GM19463 (cell line): ENCODE results near the gene WHRN.

Source experiments
- ATAC-seq: cut with Tn5 transposase; IDR thresholded peaks from one replicate; pipeline ENCODE4 v1.9.1; 2021; ENCODE audit warnings: mild to moderate bottlenecking, moderate library complexity; ENCODE audit not compliant: unreplicated experiment

The WHRN gene

DNA sequence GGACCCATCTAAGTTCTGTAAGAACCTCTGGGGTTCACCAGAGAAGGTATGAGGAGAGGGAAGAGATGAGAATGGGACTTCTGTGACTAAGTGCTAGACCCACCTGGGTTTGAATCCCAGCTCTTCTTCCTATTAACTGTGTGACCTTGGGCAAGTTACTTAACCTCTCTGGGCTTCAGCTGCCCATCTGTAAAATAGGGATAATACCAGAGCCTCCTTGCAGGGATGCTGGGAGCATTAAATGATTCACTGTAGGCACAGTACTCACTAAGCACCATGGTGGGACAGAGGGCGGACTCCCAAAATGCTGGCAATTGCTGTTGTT lies 53.6 kb downstream of the WHRN start:
- no peak for ATAC-seq

DNA sequence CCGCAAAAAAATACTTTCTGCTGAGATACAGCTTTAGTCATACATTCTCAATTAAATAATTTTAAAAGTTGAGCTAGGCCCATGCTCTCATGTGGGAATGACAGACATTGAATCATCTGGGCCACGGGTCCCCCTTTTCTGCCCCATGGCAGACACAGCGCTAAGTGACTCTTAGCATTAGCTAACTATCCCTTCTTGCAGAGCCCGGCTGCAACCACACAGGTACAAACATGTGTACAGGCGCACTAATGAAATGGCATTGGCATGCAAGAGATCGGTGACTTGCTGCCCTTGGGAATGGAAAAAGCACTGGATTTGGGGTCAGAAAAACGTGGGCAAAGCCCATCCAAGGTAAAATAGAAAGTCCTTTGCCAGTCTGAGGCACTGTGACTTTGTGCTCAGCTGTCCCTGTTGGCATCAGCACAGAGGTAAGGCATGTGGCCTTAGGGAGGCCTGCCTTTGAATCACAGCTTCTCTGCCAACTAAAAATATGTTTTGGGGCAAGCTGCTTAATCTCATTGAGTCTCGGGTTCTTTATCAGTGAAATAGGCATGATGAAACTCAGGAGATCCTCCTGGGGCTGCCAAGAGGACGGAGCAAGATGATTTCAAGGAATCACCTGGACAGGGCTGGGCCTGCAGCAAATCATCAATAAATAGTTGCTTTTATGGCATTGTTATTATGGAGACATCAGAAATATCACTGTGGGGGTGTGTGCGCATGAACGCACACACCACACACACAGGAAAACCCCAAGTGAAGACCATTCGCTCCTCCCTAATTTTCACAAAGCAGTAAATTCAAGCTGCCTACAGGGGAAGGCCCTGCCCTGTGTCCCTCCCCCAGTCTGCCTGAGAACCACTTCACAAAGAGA lies 54.2 kb downstream of the WHRN start:
- ATAC-seq = no peak

DNA sequence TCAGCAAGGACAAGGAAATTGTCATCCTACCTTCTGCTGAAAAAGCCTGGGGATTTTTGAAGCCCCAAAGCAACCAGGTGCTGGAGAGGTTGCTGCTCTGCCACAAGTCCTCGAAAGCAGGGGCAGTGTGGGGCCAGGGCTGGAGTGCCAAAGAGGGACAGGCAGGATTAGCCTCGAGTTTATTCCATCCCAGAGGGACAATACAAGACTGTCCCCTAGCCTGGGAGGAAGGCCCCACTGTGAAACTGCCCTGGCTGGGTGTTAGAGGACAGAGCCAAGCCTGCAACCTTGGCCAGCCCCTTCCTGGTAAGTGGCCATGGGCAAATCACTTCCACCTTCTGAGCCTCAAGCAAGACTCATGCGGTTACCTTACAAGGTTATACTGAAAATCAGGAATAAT lies 55.1 kb downstream of the WHRN start:
- ATAC-seq = no peak

DNA sequence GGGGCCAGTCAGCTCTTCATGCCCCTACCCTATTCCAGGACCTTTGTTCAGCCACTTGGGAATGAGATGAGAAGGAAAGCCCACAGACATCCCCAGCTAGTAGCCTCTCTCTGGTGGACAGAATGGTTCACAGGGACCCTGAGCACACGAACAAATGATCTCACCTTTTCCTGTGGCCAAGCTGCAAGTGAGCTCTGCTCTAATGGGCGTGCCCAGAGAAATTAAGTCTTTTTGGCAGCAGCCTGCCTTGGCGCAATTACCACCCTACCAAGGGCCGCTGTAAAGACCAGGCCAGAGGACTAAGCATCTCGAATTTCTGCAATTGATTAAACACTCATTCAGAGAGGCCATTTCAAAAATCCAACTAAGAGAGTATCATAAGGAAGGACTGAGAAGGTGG lies 56.0 kb downstream of the WHRN start:
- no peak for ATAC-seq

DNA sequence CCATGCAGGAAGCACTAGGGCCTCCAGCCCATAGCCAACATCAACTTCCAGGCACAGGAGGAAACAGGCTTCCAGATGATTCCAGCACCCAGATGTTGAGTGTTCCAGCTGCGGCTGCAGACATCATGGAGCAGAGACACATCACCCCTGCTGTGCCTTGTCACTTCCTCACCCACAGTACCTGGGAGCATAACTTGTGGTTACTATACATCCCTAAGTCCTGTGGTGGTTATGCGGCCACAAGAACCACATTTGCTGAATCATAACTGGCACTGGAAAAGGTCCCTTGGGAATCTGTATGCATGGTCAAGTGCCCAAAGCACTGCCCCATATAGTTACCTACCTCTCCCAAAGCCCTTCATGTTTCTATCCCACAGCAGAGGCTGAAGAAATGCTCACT lies 56.6 kb downstream of the WHRN start:
- ATAC-seq = no peak

DNA sequence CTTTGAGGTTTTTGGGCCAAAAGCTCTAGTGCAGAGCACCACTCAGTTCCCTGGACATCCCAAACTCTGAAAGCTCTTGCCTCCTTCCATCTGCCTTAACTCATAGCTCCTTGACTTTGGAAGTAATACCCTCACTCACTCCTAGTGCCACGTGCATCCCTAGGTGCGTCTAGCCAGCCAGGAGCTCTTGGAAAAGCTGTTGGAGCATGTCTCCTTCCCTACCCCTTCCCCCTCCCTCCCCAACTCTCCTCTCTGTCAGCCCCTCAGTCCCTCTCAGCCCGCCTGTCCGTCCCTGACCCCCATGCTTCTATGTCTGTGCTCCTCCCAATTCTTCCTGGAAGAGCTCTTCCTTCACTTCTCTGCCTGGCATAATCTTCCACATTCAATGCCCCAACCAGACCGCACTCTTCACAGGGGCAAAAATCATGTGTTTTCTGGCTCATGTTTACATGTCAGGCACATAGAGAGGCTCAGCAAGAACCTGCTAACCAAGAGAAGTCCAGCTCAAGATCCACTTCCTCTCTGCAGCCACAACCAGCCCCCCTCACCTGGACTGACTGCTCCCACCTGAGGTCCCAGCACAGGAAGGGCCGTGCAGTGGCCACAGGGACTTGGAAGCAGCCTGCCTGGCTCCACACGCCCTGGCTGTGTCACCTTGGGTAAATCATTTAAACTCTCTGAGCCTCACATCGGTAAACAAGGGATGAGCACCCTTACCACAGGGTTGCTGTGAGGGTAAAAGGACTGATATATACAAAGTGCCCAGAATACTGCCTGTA lies 58.4 kb downstream of the WHRN start:
- no peak for ATAC-seq

DNA sequence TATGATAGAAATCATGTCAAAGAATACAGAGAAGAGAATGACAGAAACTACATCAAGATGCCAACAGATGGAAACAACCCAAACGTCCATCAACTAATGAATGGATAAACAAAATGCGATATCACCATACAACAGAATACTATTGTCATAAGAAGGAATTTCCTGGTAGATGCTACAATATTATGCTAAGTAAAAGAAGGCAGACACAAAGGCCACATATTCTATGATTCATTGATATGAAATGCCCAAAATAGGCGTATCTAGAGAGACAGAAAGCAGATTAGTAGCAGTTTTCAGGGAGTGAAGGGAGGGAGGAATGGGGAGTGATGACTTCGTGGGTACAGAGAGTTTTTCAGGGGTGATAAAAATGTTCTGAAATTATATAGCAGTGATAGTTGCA lies 59.2 kb downstream of the WHRN start:
- ATAC-seq = no peak

DNA sequence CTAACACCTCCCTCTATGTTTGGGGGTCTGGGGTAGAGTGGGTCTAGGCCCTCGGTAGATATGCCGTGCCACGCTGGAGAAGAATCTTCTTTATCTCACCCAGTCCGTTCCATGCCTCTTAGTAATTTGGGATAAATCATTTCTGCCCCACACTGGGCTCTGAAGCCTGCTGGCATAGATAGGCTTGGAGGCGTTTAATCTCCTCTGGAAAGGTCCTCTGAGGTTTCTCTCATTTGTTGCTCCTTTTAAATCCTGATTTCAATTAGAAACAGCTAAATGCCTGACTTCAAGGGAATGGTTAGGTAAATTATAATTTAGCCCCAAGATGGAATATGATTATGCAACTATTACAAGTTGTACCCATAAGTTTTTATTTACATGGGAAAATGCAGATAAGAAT lies 59.7 kb downstream of the WHRN start:
- no peak for ATAC-seq

DNA sequence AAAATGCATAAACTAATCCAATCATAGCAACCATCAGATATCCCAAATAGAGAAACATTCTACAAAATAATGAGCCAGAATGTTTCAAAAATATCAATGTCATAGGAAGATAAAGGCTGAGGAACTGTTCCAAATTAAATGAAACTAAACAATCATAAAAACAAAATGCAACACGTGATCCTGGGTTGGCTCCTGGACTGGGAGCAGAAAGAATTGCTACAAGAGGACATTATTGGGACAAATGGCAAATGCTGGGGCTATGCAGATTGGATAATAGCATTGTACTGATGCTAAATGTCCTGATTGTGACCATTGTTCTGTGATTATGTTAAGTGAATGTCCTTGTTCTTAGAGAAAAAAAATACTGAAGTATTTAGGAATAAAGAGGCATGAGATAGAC lies 63.3 kb downstream of the WHRN start:
- ATAC-seq = no peak

DNA sequence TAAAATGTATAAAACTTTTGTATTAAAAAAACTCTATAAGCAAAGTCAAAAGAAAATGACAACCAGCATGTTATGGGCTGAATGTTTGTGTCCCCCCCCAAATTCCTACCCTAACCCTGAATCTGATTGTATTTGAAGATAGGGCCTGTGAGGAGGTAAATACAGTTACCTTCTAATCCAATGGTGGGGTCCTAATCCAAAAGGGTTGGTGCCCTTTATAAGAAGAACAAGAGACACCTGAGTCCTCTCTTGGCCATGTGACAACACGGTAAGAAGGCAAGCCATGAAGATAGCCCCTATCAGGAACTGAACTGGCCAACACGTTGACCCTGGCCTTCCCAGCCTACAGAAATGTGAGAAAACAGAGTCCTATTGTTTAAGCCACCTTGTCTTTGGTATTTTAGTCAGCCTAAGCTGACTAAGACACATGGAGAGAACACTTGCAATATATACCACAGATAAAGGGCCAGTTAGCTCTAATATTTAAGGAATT lies 67.8 kb downstream of the WHRN start:
- ATAC-seq = no peak

DNA sequence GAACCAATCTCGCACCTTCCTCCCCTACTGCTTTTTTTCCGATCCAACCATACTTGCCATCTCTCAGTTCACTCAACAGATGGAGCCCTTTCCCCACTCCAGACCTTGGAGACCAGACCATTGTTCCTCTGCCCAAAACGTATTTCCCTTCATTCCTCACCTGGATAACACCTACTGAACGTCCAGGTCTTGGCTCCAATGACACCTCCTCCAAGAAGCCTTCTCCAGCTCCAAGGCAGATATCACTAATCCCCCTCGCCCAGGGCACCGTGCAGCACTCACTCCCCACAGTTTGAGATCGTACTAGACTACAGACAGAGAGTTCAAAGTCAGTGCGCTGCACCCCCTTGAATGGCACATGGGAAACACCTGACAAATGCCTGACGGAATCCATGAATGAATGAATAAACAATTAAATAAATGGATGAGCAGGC lies 70.4 kb downstream of the WHRN start:
- ATAC-seq = no peak

DNA sequence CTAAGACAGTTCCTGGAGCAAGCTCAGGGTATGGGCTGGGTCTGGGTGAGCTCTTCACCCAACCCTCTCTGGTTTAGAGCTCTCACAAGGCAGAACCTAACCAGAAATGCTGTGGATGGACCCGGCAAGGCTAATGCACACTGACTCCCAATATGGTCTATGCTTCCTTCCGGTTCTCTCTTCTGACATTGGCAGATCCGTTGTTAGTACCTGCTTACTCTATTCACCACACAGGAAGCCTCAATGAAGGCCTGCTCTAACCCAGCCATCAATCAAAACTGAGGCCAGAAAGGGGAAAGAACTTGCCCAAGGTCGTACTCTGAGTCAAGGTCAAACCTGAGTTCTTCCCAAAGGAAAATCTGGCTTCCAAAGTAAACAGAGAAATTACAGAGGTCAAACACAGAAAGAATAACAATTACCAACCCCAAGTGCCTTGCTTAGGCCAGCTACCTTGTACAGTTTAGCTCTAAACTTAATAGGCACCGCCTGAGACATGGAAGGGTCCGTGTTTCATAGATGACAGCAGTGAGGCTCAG lies 71.5 kb downstream of the WHRN start:
- no peak for ATAC-seq

DNA sequence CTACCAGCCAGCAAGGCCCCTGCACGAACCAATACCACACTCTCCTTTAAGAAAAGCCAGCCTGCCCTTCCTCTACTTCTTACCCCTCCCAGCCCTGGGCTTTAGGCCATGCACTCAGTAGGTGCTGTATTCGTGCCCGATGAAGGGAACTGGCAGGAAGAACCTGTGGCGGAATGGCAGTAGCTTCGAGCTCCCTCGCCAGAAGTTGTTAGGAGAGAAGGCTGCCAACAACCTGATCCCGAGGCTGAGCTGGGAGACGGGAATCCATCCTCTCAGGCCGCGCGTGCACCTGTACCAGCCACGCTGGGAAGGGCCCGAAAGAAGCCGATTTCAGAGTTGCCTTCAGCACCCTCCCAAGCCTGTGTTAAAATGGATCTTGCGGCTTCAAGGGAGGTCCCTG lies 72.2 kb downstream of the WHRN start:
- no peak for ATAC-seq

DNA sequence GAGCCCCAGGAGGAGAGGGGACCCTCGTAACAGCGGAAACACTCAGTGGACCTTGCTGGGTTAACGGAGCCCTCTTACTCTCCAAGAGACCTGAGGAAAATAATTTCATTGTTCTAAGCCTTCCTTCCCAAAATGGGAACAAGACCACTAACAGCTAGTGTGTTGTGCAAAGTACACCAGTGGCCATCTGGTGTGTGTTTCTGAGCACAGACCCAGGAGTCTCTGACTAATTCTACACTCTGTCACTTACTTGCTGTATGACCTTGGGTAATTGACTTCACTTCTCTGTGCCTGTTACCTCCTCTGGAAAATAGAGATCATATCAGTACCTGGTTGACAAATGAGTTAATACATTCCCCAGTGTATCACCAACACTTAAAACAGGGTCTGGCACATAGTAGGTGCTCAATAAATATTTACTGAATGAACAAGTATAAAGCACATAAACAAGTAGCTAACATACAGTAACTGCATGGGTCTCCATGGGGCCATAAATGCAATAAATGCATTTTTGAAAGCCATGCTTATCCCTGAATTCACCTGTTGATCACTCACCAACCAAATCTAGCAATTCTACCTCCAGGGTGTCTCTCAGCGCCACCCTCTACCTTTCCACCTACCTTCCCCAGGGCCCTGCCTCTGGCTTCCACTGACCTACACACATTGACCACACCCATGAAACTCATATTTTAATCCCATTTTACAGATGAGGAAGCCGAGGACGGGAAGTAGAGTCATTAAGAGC lies 72.8 kb downstream of the WHRN start:
- ATAC-seq = no peak

DNA sequence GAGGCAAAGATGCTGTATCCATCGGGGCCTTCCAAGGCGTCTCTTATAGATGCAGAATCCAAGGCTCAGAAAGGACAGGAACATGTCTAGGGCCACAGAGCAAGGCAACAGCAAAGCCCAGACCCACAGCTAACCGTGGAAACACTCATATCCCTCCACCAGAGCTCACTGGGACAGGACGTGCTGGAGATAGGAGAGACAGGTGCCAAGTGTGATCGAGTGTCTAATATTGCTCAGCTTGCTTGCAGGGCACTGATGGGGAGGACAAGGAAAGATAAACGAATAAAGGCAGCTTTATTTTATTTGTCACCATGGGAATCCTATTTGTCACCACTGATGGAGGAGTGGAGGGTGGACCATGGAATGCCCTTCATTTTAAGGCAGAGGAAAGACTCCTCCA lies 73.5 kb downstream of the WHRN start:
- no peak for ATAC-seq

DNA sequence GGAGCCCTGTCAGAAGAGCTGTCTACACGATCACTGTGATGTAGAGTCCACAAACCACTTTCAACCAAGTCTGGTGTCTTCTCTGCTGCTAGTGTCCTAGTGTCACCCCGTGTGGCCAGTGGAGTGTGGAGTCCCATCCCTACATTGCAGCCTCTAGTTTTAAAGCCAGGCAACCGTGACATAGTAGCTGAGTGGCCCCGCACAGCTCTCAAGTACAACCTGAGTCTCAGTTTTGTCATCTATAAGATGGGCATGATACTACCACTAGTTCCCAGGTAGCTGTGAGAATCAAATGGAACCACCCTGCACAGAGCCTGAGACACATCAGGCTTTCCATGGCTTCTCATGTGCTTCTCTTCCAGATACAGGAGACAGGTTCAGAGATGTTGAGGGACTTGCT lies 74.3 kb downstream of the WHRN start:
- ATAC-seq = no peak

DNA sequence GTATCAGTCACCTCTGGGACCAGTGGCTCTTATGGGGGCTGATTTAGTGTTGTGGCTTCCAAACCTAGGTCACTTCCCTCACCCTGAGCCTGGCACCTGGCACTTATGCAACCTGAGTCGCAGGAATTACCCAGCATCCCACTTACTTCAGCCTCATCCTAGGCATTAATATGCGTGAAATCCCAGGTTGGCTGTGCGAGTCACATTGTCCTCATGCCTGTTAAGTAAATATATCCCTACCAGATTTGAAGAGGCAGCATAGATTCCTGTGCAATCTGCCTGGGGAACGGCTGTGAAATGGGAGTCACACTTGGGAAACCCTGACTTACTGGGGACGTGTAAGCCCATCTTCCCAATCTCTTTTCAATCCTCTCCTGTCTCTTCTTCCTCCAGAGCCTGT lies 74.8 kb downstream of the WHRN start:
- ATAC-seq = no peak

DNA sequence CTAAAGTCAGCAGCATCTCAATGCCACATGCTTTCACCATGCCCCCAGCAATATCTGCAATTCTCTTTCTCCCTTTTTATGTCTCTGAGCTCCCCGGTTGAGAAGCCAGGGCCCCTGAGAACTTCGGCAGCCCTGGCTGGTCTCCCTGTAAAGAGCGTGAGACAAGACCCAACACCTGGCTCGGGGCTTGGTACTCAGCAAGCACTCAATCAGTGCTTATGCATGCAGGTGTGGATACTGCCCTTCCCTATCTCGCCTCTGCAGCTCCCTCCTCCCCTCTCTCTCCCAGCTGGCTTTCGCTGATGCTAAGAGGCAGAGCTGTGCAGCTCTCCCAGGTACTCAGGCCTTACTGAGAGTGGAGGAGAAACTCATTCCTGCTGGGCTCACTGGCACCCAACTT lies 75.8 kb downstream of the WHRN start:
- ATAC-seq = no peak

DNA sequence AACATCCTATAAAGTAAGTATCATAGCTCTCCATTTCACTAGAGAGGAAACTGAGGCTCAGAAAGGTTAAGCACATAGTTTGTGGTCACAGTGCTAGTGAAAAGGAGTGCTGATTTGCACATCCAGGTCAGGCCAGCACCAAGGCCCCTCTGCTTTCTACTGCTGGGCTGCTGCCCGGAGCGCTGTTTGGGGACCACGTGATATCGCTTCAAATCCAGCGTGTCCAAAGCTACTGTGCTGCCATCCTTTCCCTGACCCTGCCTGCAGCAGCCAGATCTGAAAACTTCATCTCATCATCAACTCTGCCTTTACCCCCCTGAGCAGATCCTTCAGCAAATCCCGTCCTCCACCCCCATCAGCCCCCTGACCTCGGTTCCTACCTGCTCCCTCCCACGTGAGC lies 76.8 kb downstream of the WHRN start:
- no peak for ATAC-seq

DNA sequence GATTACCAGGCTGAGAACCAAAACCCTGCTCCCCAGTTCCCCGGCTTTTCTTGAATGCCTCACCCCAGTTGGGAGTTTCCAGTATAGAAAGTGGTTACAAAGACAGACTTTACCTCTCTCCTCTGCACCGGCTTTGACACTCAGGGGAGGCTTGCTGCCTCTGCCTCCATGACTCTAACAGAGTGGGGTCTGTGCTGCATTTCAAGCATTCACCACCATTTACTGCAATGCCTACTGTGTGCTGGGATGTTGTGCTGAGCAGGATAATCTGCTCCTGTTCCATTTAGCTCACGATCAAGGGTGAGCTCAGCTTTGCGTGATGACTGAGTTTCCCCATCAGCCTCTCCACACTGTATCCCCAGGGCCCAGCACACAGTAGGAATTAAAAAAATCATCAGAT lies 77.6 kb downstream of the WHRN start:
- ATAC-seq = no peak
